Measurements from ENCODE around the gene SPON1. TPM values are rescaled to one million over a fixed set of nuclear protein-coding genes. Genes with fewer than 3 reads are reported as not detected.

The SPON1 gene
- total and polyA plus RNA-seq, 2 of the 8 experiments (the other 6 are each of a cell fraction or from before 2014, with no cell fraction given): 1.5 to 5.4 TPM

- no peak overlapping the region for H3K27ac ChIP-seq (ENCODE audit: low read depth, low read length)
These were observed 134.1 kb downstream of the SPON1 start for GRCh38 chr11:14096606-14097005.

More at GRCh38 chr11:14096606-14097005, 134.1 kb downstream of the SPON1 start:
- no peak overlapping the region for H4K91ac ChIP-seq (replicated peaks; ENCODE audit: insufficient read length, low read length)
- no peak overlapping the region for H2BK120ac ChIP-seq (replicated peaks; ENCODE audit: low read depth, low read length)
- H3K4ac ChIP-seq (replicated peaks; ENCODE audit: insufficient read length, low read depth, low read length): no peak overlapping the region
- no peak overlapping the region for H2AK5ac ChIP-seq (ENCODE audit: low read depth, low read length)
- ChIA-PET POLR2A (ENCODE audit: partially characterized antibody) (no interaction called here), CTCF (ENCODE audit: partially characterized antibody) (interaction anchor here (0.6 kb wide), 1 partner anchor 238 kb away, joined by 3 read pairs; no protein-coding TSS in a partner anchor)
- H3K36me3 ChIP-seq (ENCODE audit: control insufficient read depth in 2 of 4, insufficient read depth in 4 of 4, low read length in 3 of 4): no peaks in the 10 kb centered on the region
- TF ChIP-seq HDAC6 (IDR thresholded peaks at IDR 0.05; ENCODE audit: low read depth, low read length) (no peak), SP1 (IDR thresholded peaks at IDR 0.05; ENCODE audit: low read depth, low read length) (no peak), SIX5 (IDR thresholded peaks at IDR 0.05; ENCODE audit: low read depth, low read length) (no peak), HDAC2 (IDR thresholded peaks at IDR 0.05; ENCODE audit: borderline replicate concordance in 1 of 2, low read depth in 2 of 2, low read length in 2 of 2) (no peak), CREB1 (IDR thresholded peaks at IDR 0.05) (no peak), ATF3 (IDR thresholded peaks at IDR 0.05; ENCODE audit: insufficient read depth, low read depth, low read length) (no peak), EP300 (IDR thresholded peaks at IDR 0.05; ENCODE audit: borderline replicate concordance in 1 of 2, low read depth in 2 of 2, low read length in 2 of 2) (no peak), CBX5 (IDR thresholded peaks at IDR 0.05; ENCODE audit: low read depth, low read length) (no peak), CEBPB (IDR thresholded peaks at IDR 0.05; ENCODE audit: low read depth, low read length) (no peak), BACH1 (IDR thresholded peaks at IDR 0.05; ENCODE audit: low read length) (no peak), SAP30 (IDR thresholded peaks at IDR 0.05; ENCODE audit: insufficient read depth, insufficient replicate concordance, low read length) (no peak), POLR2AphosphoS5 (IDR thresholded peaks at IDR 0.05; ENCODE audit: low read depth, low read length) (no peak)
- H3K14ac ChIP-seq (ENCODE audit: insufficient read length): no peak overlapping the region
- H3K9me3 ChIP-seq (ENCODE audit: insufficient read depth in 2 of 2, low read depth in 1 of 2, low read length in 1 of 2): no peaks in the 10 kb centered on the region
- no peaks in the 10 kb centered on the region for H3K23me2 ChIP-seq (ENCODE audit: low read depth, low read length)
- no peak overlapping the region for H3K9ac ChIP-seq (replicated peaks in 1 of 4; ENCODE audit: extremely low read depth in 1 of 4, low read depth in 3 of 4, low read length in 3 of 4)
- no peak for FAIRE-seq
- H2BK5ac ChIP-seq (ENCODE audit: low read depth, low read length): no peak overlapping the region
- H4K5ac ChIP-seq (ENCODE audit: insufficient read length, low read depth, low read length): no peak overlapping the region
- no peak for DNase-seq (ENCODE audit: low read depth in 1 of 2, low spot score in 2 of 2)
- H2AFZ ChIP-seq (ENCODE audit: low read length): no peak overlapping the region; the same call in 1 of the 2 replicates
- H2BK20ac ChIP-seq (ENCODE audit: low read length): no peak overlapping the region
- no peak overlapping the region for H3K4me3 ChIP-seq (ENCODE audit: extremely low read depth in 1 of 4, insufficient read depth in 2 of 4, low read depth in 3 of 4, low read length in 4 of 4)
- no peak overlapping the region for H3K56ac ChIP-seq (replicated peaks; ENCODE audit: insufficient read length, low read depth, low read length)
- no peak overlapping the region for H4K8ac ChIP-seq (ENCODE audit: extremely low read depth, insufficient read depth, low read length)
- no peak overlapping the region for H3K18ac ChIP-seq (ENCODE audit: extremely low read depth, low read length)
- no peaks in the 10 kb centered on the region; a peak in 1 of 7 replicates for H3K27me3 ChIP-seq (replicated peaks in 1 of 4; ENCODE audit: control insufficient read depth in 3 of 4, extremely low read depth in 1 of 4, insufficient read depth in 3 of 4, low read length in 3 of 4)
- H3K23ac ChIP-seq (ENCODE audit: insufficient read length): no peak overlapping the region
- no peak overlapping the region for H3K4me2 ChIP-seq (ENCODE audit: insufficient read depth in 1 of 2, low read depth in 2 of 2, low read length in 2 of 2)
- peaks cover 0 to 3% (median 0%) of the 10 kb centered on the region in 4 experiments; a peak in 1 of 7 replicates for H3K4me1 ChIP-seq (replicated peaks in 1 of 4; ENCODE audit: control insufficient read depth in 3 of 4, insufficient read depth in 4 of 4, low read length in 3 of 4)
- no peak overlapping the region for H2BK12ac ChIP-seq (ENCODE audit: low read depth, low read length)
- H4K20me1 ChIP-seq (replicated peaks in 1 of 2; ENCODE audit: control insufficient read depth in 1 of 2, insufficient read depth in 2 of 2, low read length in 2 of 2): no peaks in the 10 kb centered on the region
- no peak overlapping the region for H2BK15ac ChIP-seq (ENCODE audit: low read length)
- H3K79me1 ChIP-seq (ENCODE audit: low read depth, low read length): no peaks in the 10 kb centered on the region
- H3K79me2 ChIP-seq (ENCODE audit: control insufficient read depth in 1 of 2, insufficient read depth in 2 of 2, low read length in 2 of 2): no peaks in the 10 kb centered on the region
